GM18870 (cell line): Measurements from ENCODE around the gene PEAR1.

ENCODE experiments used
- ATAC-seq: cut with Tn5 transposase; IDR thresholded peaks from one replicate; pipeline ENCODE4 v1.9.1; 2021; ENCODE audit warnings: moderate library complexity; ENCODE audit not compliant: unreplicated experiment

The PEAR1 gene, protein sequence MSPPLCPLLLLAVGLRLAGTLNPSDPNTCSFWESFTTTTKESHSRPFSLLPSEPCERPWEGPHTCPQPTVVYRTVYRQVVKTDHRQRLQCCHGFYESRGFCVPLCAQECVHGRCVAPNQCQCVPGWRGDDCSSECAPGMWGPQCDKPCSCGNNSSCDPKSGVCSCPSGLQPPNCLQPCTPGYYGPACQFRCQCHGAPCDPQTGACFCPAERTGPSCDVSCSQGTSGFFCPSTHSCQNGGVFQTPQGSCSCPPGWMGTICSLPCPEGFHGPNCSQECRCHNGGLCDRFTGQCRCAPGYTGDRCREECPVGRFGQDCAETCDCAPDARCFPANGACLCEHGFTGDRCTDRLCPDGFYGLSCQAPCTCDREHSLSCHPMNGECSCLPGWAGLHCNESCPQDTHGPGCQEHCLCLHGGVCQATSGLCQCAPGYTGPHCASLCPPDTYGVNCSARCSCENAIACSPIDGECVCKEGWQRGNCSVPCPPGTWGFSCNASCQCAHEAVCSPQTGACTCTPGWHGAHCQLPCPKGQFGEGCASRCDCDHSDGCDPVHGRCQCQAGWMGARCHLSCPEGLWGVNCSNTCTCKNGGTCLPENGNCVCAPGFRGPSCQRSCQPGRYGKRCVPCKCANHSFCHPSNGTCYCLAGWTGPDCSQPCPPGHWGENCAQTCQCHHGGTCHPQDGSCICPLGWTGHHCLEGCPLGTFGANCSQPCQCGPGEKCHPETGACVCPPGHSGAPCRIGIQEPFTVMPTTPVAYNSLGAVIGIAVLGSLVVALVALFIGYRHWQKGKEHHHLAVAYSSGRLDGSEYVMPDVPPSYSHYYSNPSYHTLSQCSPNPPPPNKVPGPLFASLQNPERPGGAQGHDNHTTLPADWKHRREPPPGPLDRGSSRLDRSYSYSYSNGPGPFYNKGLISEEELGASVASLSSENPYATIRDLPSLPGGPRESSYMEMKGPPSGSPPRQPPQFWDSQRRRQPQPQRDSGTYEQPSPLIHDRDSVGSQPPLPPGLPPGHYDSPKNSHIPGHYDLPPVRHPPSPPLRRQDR

GRCh38 chr1:156893048-156893953 is at the start of gene PEAR1:
Gene PEAR1 (plus strand): TSS chr1:156893718. CDS start chr1:156903927, 10,209 bp downstream.
- ATAC-seq, result no peak

DNA sequence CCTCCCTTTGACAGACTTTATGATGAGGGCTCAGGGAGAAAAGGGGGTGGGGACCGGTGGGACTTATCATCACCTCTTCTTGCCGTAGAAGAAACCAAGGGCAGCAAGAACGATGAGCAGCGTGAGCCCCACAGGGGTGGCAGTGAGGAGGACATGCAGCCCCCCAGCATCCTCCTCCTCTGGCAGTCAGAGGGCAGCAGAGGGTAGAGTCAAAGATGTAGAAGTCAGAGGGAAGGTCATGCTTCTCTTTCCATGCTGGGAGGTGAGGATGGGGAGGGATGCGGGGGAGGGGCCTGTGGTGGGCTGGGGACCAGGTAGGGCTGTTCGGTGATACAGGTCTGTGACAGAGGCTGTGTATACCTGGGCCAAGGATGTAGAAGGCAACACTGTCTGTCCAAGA is 49.4 kb upstream of the PEAR1 start:
- ATAC-seq, result no peak

GRCh38 chr1:156844638-156845037 is 48.9 kb upstream of the PEAR1 start:
- no peak for ATAC-seq

DNA sequence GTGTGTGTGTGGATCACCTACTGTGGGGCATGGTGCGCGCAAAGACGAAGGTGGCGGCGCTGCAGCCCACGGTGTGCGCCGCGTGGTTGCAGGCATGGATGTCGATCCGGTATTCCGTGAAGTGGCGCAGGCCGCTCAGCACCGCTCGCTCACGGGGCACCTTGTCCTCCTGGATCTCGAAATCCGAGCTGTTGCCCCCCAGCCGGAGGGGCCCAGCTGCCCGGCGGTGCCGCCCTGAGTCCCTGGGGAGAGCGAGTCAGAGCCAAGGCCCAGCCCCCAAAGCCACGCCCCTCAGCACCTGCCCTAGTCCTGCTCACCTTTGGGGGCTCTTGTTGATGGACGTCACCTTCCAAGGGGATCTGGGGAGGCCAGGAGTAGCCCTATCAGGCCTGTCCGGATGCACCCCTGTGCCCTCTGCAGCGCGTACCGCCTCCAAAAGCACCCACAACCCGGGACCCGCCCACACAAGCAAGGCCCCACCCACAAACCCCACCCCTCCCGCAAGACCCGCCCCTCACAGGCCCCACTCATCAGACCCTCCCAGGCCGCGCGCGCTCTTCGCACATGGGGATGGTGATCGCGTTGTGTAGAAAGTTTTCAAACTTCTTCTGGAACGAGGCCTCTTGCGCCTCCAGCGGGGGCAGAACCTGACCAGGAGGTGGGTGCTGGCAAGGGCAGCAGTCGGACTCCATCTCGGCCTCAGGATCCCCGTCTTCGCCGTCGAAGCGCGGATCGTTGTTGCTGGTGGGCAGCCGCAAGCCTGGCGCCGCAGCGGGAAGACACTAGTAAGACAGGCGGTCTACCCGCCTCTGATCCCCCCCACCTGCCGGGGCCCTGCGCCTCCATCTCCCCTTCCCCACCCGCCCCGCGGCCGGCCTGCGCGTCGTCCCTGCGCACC is 48.2 kb upstream of the PEAR1 start:
- no peak for ATAC-seq

DNA sequence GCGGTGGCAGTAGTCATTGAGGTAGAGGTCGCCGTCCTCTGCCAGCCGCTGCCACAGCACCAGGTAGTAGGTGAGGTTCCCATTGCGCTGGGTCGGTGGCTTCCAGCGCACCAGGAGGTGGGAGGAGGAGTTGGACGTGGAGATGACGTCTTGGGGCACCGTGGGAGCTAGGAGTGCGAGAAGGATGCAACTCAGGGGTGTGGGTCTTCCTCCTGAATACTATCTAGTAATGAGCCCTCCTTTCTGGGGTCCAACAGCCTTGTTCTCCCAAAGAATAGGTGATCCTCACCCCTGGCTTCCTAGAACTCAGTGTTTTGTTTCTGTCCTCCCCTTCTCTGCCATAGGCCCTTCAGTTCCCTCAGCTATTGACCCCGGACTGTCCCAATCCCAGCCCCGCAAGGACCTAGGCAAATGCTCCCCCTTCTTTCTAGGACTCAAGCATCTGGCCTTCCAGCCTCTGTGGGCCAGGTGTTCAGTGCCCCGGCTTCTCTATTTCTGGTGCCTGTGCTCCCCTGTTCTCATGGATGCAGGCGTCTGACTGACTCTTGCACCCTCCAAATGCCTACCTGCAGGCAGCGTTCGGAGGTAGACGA is 47.5 kb upstream of the PEAR1 start:
- ATAC-seq, result no peak

- ATAC-seq, result no peak
Measured at GRCh38 chr1:156846643-156847042, 46.9 kb upstream of the PEAR1 start.

DNA sequence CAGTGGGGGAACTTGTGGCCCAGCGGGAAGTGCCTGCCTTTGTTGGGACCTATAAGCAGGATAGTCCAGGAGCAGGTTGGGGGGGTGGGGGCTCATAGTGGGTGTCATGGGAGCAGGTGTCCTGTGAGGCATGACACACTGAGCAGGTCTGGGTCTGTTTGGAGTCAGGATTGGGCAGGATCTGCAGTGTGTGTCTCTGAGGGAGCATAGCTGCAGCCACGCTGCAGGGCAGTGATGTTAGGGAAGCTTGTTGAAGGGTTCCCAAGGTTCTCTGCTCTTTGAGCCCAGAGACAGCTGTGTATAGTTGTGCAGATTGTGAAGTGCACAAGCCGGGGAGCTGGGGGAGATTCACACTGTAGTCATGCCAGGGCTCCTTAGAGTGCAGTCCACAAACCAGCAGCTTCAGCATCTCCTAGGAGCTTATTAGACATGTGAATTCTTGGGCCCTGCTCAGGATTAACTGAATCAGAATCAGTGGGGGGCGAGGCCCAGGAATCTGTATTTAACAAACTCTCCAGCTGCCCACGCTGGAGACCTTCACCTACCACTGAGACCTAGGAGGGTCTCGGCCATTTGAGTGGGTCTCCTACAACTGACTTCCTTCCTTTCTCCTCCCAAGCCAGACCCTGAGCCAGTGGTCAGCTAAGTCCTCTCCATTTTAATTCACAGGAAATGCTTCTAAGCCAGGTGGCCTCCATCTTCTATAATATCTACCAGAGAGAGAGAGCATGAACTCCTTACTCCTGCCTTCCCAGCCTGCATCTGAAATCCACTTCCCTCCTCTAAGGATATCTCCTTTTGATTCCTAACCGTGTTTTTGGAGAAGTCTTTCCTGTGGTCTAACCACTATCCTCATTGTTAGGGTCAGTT is 45.7 kb upstream of the PEAR1 start:
- no peak for ATAC-seq

DNA sequence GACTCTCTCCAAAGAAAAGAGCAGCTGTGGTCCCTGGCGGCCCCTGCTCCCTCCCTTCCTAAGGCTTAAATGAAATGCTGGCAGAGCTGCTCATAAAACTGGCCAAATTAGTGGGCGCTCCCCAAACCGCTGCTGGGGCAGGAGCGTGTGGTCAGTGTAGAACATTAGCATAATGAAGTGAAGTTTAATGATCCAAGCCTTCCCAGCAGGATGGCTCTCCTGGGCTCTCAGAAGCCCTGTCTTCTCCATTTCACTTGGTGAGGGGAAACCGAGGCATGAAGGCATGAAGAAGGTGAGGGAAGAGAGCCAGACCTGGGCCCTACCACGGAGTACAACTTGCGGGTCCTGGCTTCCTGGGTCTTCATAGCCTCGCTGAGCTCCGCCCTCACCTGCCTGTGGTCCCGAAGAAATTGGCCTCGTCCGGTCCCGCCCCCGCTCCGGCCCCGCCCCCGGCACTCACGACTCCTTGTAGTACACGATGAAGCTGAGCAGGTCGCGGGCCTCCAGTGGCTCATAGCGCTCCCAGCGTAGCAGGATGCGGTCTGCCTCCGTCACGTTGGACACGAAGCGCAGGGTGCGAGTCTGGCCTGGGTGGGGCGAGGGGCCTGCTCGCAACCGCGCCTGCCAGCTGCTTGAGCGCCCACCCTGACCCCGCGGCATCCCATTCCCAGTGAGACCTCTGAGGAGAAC is 44.9 kb upstream of the PEAR1 start:
- ATAC-seq, result no peak

GRCh38 chr1:156849151-156849496 is 44.4 kb upstream of the PEAR1 start:
- ATAC-seq, result no peak

GRCh38 chr1:156851779-156852417 is 41.6 kb upstream of the PEAR1 start:
- no peak for ATAC-seq

DNA sequence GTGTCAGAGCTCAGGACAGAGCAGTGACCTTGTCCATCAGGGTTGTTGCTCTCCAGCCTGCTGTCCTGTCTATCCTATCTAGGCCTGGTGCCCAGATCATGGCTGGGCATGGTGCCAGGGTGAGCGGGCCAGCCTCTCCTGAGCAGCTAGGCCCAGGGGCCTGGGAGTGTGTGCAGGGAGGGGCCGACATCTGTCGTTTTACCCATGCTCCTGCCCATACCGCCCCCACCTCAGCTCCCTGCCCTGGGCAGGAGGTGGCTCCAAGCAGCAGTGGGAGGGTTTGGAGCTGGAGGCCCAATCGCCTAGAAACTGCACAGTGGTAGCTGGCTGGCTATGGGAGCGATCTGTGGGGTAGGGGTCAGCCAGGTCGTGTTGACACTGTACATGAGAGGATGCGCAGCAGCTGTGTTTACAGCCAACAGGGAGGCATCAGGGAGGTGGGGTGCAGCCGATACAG is 41.1 kb upstream of the PEAR1 start:
- no peak for ATAC-seq

DNA sequence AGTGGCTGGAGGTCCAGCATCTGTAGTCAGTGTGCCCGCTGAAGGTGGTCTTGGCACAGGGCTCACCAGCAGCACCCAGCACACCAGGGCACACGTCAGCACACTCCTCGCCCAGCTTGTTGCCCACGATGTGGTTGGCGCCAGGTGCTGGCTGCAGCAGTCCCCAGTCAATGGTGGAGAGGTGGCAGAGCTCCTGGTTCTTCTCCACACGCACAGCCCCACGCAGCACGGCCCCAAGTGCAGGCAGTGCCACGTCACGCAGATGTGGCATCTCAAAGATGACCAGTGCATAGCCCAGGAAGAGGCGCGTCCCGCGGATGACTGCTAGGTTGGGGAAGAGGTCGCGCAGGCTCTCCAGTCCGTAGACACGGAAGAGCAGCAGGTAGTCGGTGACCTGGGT is 39.8 kb upstream of the PEAR1 start:
- no peak for ATAC-seq

- ATAC-seq, result no peak
Measured at GRCh38 chr1:156854634-156855033, 38.9 kb upstream of the PEAR1 start.

DNA sequence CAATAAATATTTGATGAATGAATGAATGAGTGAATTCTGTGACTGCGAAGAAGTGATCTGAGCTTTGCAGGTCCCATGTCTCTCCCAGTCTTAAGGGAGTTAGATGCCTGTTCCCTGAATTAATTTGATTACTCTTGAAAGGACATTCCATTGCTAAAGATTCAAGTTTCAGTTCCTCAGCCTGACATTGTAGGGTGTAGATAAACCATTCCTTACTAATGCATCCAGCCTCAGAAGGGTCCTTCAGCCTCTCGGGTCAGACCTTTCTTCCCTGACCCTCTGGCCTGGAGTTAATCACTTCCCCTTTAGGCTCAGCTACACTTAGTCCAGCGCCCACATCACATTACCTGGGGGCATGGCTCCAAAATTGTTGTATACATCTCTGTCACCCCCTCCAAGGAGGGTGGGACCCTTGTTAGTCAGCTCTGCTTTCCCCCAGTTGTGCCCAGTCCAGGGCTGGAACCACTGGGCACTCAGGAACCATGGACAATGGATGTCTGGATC is 37.2 kb upstream of the PEAR1 start:
- ATAC-seq, result no peak

DNA sequence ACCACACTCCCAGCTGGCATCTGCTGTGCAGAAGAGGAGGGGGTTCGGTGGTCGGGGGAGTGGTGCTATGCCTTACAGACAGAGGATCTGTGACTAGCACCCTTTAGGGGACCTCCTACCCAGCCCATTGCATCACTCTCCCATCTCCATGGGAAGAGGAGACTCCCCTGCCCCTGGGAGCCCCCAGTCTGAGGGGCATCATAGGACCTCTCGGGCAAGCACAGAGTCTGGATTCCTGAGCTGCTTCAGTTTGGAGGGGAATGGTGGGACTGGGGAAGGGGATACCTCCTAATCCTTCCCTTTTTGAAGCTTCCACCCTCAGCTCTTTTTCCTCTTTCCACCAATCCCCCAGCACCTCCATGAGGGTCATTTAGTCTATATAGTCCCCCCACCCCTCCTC is 36.0 kb upstream of the PEAR1 start:
- no peak for ATAC-seq

DNA sequence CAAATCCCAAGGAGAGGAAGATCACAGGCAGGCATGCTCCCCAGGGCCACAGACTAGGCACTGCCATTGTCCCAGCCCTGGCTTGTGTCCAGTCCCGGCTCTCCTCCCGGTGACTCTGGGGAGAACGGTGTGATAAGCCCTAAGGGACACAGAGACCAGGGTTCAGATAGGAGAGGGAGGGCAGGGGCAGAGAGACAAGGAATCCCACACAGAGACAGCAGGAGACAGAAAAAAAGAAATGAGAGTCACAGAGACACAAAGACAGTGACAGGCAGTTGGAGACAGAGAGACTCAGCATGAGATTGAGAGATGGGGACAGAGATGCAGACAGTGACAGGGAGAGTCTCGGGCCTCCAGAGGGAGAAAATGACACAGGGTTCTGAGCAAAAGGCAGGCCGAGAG is 35.0 kb upstream of the PEAR1 start:
- no peak for ATAC-seq

GRCh38 chr1:156858959-156859522 is 34.5 kb upstream of the PEAR1 start, which contains the start of gene INSRR:
Gene INSRR (minus strand): TSS chr1:156859117. CDS start chr1:156858621, 496 bp downstream.
- no peak for ATAC-seq
